Neural cell (in vitro differentiated cells): ENCODE measurements around the gene MTG1.

Experiments
- EZH2 ChIP-seq: fragments of 200-600, 300-800 bp; shearing (Covaris generic), sonication (generic); IDR thresholded peaks from 2 replicates; pipeline ENCODE4 v1.6.1; 2014; ENCODE audit warnings: antibody characterized with exemption, low read length, borderline replicate concordance, mild to moderate bottlenecking; ENCODE audit not compliant: insufficient read depth, poor library complexity, severe bottlenecking
- SMC3 ChIP-seq: fragments of 450-650 bp; conservative IDR thresholded peaks from 2 replicates; pipeline ENCODE4 v1.6.1; 2014; ENCODE audit warnings: antibody characterized with exemption, mild to moderate bottlenecking, moderate library complexity; ENCODE audit not compliant: poor library complexity
- TAF1 ChIP-seq: IDR thresholded peaks from 2 replicates; pipeline ENCODE4 v1.6.1; 2012; ENCODE audit warnings: low read depth
- TF ChIP-seq, protein P1 (sequence below): fragments of 450-650 bp; IDR thresholded peaks from 2 replicates; pipeline ENCODE4 v1.5.1; 2014; ENCODE audit warnings: antibody characterized with exemption, mild to moderate bottlenecking, moderate library complexity; ENCODE audit not compliant: poor library complexity, severe bottlenecking

DNA sequence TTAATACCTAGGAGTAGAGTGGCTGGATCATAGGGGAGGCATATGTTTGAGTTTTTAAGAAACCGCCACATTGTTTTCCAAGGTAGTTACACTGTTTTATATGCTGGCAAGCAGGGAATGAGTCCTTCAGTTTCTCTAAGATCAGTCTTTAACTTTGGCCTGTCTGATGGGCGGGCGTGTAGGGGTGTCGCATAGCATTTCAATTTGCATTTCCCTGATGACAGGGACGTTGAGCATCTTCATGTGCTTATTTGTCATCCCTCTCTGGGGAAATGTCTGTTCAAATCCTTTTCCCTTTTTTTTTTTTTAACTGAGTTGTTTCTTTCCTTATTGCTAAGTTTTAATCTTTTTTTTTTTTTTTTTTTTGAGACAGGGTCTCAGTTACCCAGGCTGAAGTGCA lies 9.8 kb downstream of the MTG1 start:
- TF ChIP-seq EZH2 (no peak), TAF1 (no peak), SMC3 (no peak)
- TF ChIP-seq, protein P1, sequence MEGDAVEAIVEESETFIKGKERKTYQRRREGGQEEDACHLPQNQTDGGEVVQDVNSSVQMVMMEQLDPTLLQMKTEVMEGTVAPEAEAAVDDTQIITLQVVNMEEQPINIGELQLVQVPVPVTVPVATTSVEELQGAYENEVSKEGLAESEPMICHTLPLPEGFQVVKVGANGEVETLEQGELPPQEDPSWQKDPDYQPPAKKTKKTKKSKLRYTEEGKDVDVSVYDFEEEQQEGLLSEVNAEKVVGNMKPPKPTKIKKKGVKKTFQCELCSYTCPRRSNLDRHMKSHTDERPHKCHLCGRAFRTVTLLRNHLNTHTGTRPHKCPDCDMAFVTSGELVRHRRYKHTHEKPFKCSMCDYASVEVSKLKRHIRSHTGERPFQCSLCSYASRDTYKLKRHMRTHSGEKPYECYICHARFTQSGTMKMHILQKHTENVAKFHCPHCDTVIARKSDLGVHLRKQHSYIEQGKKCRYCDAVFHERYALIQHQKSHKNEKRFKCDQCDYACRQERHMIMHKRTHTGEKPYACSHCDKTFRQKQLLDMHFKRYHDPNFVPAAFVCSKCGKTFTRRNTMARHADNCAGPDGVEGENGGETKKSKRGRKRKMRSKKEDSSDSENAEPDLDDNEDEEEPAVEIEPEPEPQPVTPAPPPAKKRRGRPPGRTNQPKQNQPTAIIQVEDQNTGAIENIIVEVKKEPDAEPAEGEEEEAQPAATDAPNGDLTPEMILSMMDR: no peak
